CD4-positive, alpha-beta T cell (primary cell): ENCODE measurements around the gene C19orf81. TPM values are rescaled to one million over a fixed set of nuclear protein-coding genes. Genes with fewer than 3 reads are reported as not detected.
"Not testable (repeated sequence)": the region's sequence is repeated elsewhere in the genome, so short reads cannot be mapped to it uniquely, and the experiment has no call there.

Source experiments
- ATAC-seq: fragments of 200-7000 bp; cut with Tn5 transposase; one replicate; pipeline ENCODE4 v1.10.0; 2022; ENCODE audit warnings: mild to moderate bottlenecking; ENCODE audit not compliant: poor library complexity
- CTCF ChIA-PET: fragments of 350-600 bp; sonication (Branson Sonifier 250); formaldehyde crosslinking; loops from one replicate; lab custom pipeline; 2021; ENCODE audit warnings: antibody characterized with exemption, inconsistent platforms; lab: Charles Lee
- POLR2A ChIA-PET: fragments of 350-600 bp; sonication (Branson Sonifier 250); formaldehyde crosslinking; loops from one replicate; lab custom pipeline; 2021; ENCODE audit warnings: antibody characterized with exemption, inconsistent platforms; lab: Charles Lee
- DNase-seq, 14 experiments: peaks; one replicate each; pipeline ENCODE4 v3.0.0-alpha.2; 2013 to 2020; ENCODE audit warnings: mixed read lengths in 2 of 14
- H3K27ac ChIP-seq, 2 donors: one replicate each; pipeline versions ENCODE4 v1.5.1 to v1.7.0; 2013; ENCODE audit warnings: low read length in 2 of 2, low read depth in 1 of 2, mild to moderate bottlenecking in 1 of 2
- H3K27me3 ChIP-seq, 2 experiments: 1 replicate in 1 of 2; 2 replicates in 1 of 2; pipeline versions ENCODE4 v1.6.1 to v1.7.0; 2013; ENCODE audit warnings: low read length in 2 of 2, control low read depth in 1 of 2, mild to moderate bottlenecking in 1 of 2, moderate library complexity in 1 of 2; ENCODE audit not compliant: insufficient read depth in 2 of 2, control insufficient read depth in 1 of 2
- H3K36me3 ChIP-seq: one replicate; pipeline ENCODE4 v1.6.1; 2013; ENCODE audit warnings: low read length, control low read depth; ENCODE audit not compliant: insufficient read depth
- H3K4me1 ChIP-seq: one replicate; pipeline ENCODE4 v1.6.1; 2013; ENCODE audit warnings: low read length, control low read depth; ENCODE audit not compliant: insufficient read depth
- H3K4me3 ChIP-seq: one replicate; pipeline ENCODE4 v1.5.1; 2013; ENCODE audit warnings: mild to moderate bottlenecking, low read length, moderate library complexity
- H3K9me3 ChIP-seq, 2 experiments: 1 replicate in 1 of 2; 2 replicates in 1 of 2; pipeline versions ENCODE4 v1.6.1 to v1.7.0; 2013; ENCODE audit warnings: low read length in 2 of 2, mild to moderate bottlenecking in 2 of 2, control low read depth in 1 of 2, moderate library complexity in 1 of 2; ENCODE audit not compliant: control insufficient read depth in 1 of 2, insufficient read depth in 1 of 2
- H3K27ac Mint-ChIP-seq: one replicate; pipeline ENCODE4 v1.8.0; 2020; ENCODE audit warnings: mixed read lengths
- H3K27me3 Mint-ChIP-seq: one replicate; pipeline ENCODE4 v1.8.0; 2021; ENCODE audit warnings: mixed read lengths
- H3K36me3 Mint-ChIP-seq: one replicate; pipeline ENCODE4 v1.8.0; 2021; ENCODE audit warnings: low read depth, mixed read lengths
- H3K4me1 Mint-ChIP-seq: one replicate; pipeline ENCODE4 v1.8.0; 2021; ENCODE audit warnings: low read depth, mixed read lengths
- H3K4me3 Mint-ChIP-seq: one replicate; pipeline ENCODE4 v1.8.0; 2020; ENCODE audit warnings: mild to moderate bottlenecking, mixed read lengths
- H3K9me3 Mint-ChIP-seq: one replicate; pipeline ENCODE4 v1.8.0; 2020; ENCODE audit warnings: mixed read lengths
- CTCF ChIP-seq: fragments of 200-600 bp; IDR thresholded peaks from one replicate; pipeline ENCODE4 v1.8.0; 2022; ENCODE audit warnings: antibody characterized with exemption, mild to moderate bottlenecking
- intact Hi-C, 2 experiments: fragments of 100-400 bp; cut with DNase I in 1 of 2; cut with micrococcal nuclease in 1 of 2; formaldehyde crosslinking; loops; one replicate each; pipeline versions ENCODE4 v1.15.1 to v1.9.0; 2023 to 2025; cut with DNase I, micrococcal nuclease
- total RNA-seq, 174 experiments: library from RNA in 2 of 174; stranded (reverse) in 2 of 174; gene quantifications; one replicate each; pipeline ENCODE4 v1.2.3 and lab custom pipeline; 2021 to 2026

Gene C19orf81
- total RNA-seq, 2 experiments from 2014 or later: not detected

DNA sequence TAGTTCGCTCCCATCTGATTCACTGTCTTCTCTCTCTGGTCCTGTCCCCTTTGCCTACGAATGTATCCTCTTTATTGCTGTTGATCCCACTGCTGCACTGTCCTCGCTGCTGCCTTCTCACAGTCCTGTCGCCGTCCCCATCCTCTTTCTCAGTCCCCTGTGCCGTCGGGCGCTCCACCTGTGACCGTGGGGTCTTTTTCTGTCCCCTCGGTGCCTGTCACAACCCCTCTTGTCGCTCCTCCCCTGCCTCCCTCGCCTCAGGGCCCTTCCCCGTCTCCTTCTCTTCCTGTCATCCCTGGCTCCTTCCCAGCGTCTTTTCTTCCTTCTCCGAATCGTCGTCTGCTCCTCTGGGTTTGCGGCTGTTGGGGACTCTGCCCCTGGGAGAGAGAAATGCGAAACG lies 41.9 kb upstream of the C19orf81 start:
- H3K4me3 ChIP-seq: no peak overlapping the region
- peaks cover 13% of the 10 kb centered on the region for H3K4me1 ChIP-seq
- intact Hi-C loops: loop anchor here (2.0 kb wide), 1 partner anchor 175 kb away; no protein-coding TSS in a partner anchor
- no peak for TF ChIP-seq CTCF
- H3K9me3 ChIP-seq: peaks cover 0 to 28% of the 10 kb centered on the region in 2 experiments
- CTCF ChIA-PET: no interaction called here
- DNase-seq (no peak), ATAC-seq (no peak)
- no peaks in the 10 kb centered on the region for H3K36me3 ChIP-seq
- peaks cover 56% of the 10 kb centered on the region for H3K27me3 Mint-ChIP-seq
- peaks cover 17 to 21% of the 10 kb centered on the region in 2 experiments for H3K27me3 ChIP-seq
- H3K36me3 Mint-ChIP-seq: no peaks in the 10 kb centered on the region
- no peak overlapping the region for H3K27ac Mint-ChIP-seq
- H3K9me3 Mint-ChIP-seq: peaks cover 7% of the 10 kb centered on the region
- no peak overlapping the region for H3K4me3 Mint-ChIP-seq
- H3K27ac ChIP-seq: no peak overlapping the region
- H3K4me1 Mint-ChIP-seq: peaks cover 10% of the 10 kb centered on the region
- POLR2A ChIA-PET: no interaction called here

GRCh38 chr19:50607874-50608785 lies 41.1 kb upstream of the C19orf81 start:
- Mint-ChIP-seq H3K4me3 (no peak overlapping the region), H3K36me3 (no peaks in the 10 kb centered on the region), H3K9me3 (peaks cover 7% of the 10 kb centered on the region), H3K27me3 (peaks cover 52% of the 10 kb centered on the region), H3K4me1 (peaks cover 10% of the 10 kb centered on the region), H3K27ac (no peak overlapping the region)
- DNase-seq (peak; percentile 6 to 82 (median 58)), ATAC-seq (peak; percentile 89)
- Histone ChIP-seq H3K27me3 (peaks cover 15% of the 10 kb centered on the region in 2 experiments), H3K9me3 (peaks cover 0 to 28% of the 10 kb centered on the region in 2 experiments), H3K36me3 (no peaks in the 10 kb centered on the region), H3K27ac (no peak overlapping the region), H3K4me3 (no peak overlapping the region), H3K4me1 (peaks cover 13% of the 10 kb centered on the region)
- intact Hi-C loops: loop anchor here (2.0 kb wide), 1 partner anchor 175 kb away; no protein-coding TSS in a partner anchor
- TF ChIP-seq CTCF: no peak
- POLR2A ChIA-PET: no interaction called here
- CTCF ChIA-PET: interaction anchor here (0.7 kb wide), 1 partner anchor 174 kb away, joined by 3 read pairs; no protein-coding TSS in a partner anchor

GRCh38 chr19:50612504-50613404 lies 36.5 kb upstream of the C19orf81 start:
- H3K4me3 ChIP-seq, H3K27me3 ChIP-seq, H3K27ac ChIP-seq, H3K36me3 ChIP-seq, CTCF ChIA-PET, ATAC-seq, DNase-seq, H3K4me3 Mint-ChIP-seq, H3K9me3 Mint-ChIP-seq, H3K9me3 ChIP-seq, intact Hi-C loops, H3K4me1 ChIP-seq, H3K36me3 Mint-ChIP-seq, POLR2A ChIA-PET, H3K27ac Mint-ChIP-seq: not testable (repeated sequence)
- peaks cover 10% of the 10 kb centered on the region for H3K4me1 Mint-ChIP-seq
- peaks cover 32% of the 10 kb centered on the region for H3K27me3 Mint-ChIP-seq

DNA sequence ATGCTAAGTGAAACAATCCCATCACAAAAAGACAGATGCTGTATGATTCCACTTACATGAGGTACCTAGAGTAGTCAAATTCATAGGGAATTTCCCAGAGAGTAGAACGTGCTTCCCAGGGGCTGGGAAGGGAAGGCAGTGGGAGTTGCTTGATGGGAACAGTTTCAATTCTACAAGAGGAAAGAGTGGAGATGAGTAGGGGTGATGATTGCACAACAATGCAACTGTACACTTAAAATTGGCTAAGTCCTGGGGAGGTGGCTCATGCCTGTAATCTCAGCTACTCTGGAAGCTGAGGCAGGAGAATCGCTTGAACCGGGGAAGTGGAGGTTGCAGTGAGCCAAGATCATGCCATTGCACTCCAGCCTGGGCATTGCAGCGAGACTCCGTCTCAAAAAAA lies 30.9 kb upstream of the C19orf81 start:
- H3K4me3 Mint-ChIP-seq, H3K4me1 ChIP-seq, CTCF ChIA-PET, intact Hi-C loops, H3K36me3 ChIP-seq, H3K27me3 ChIP-seq, ATAC-seq, POLR2A ChIA-PET, H3K9me3 Mint-ChIP-seq, H3K27ac Mint-ChIP-seq, H3K36me3 Mint-ChIP-seq, H3K4me1 Mint-ChIP-seq, H3K4me3 ChIP-seq, H3K27ac ChIP-seq, DNase-seq, H3K9me3 ChIP-seq: not testable (repeated sequence)
- peaks cover 13% of the 10 kb centered on the region for H3K27me3 Mint-ChIP-seq

DNA sequence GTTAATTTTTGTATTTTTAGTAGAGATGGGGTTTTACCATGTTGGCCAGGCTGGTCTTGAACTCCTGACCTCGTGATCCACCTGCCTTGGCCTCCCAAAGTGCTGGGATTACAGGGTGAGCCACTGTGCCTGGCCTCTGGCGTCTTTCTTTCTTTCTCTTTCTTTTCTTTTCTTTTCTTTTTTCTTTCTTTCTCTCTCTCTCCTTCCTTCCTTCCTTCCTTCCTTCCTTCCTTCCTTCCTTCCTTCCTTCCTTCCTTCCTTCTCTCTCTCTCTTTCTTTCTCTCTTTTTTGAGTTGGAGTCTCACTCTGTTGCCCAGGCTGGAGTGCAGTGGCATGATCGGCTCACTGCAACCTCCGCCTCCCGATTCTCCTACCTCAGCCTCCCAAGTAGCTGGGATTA lies 30.1 kb upstream of the C19orf81 start:
- H3K36me3 Mint-ChIP-seq, H3K27ac Mint-ChIP-seq, intact Hi-C loops, H3K4me3 Mint-ChIP-seq, H3K4me3 ChIP-seq, ATAC-seq, H3K9me3 ChIP-seq, POLR2A ChIA-PET, H3K36me3 ChIP-seq, DNase-seq, H3K4me1 Mint-ChIP-seq, H3K9me3 Mint-ChIP-seq, CTCF ChIA-PET, H3K27me3 ChIP-seq, H3K4me1 ChIP-seq, H3K27ac ChIP-seq: not testable (repeated sequence)
- H3K27me3 Mint-ChIP-seq: peaks cover 12% of the 10 kb centered on the region
